Central memory CD8-positive, alpha-beta T cell (primary cell): ENCODE data around the gene SIPA1L3.
"Not testable (repeated sequence)": the region's sequence is repeated elsewhere in the genome, so short reads cannot be mapped to it uniquely, and the experiment has no call there.

Source experiments
- ATAC-seq: fragments of 150-1000 bp; cut with Tn5 transposase; replicated peaks from 2 replicates; pipeline ENCODE4 v1.10.0; 2022; ENCODE audit warnings: mild to moderate bottlenecking, moderate FRiP score, moderate number of reproducible peaks; ENCODE audit not compliant: poor library complexity, severe bottlenecking; ENCODE audit errors: extremely low read depth
- DNase-seq, 2 donors: peaks; one replicate each; pipeline ENCODE4 v3.0.0; 2021; ENCODE audit warnings: low spot score in 2 of 2
- H3K27ac Mint-ChIP-seq: one replicate; pipeline ENCODE4 v1.8.0; 2022; ENCODE audit warnings: low read depth, mild to moderate bottlenecking, moderate library complexity, mixed read lengths
- H3K27me3 Mint-ChIP-seq: one replicate; pipeline ENCODE4 v1.8.0; 2022; ENCODE audit warnings: mixed read lengths
- H3K36me3 Mint-ChIP-seq: one replicate; pipeline ENCODE4 v1.8.0; 2022; ENCODE audit warnings: mild to moderate bottlenecking, moderate library complexity, mixed read lengths; ENCODE audit not compliant: insufficient read depth
- H3K4me1 Mint-ChIP-seq: one replicate; pipeline ENCODE4 v1.8.0; 2022; ENCODE audit warnings: mixed read lengths
- H3K4me3 Mint-ChIP-seq: one replicate; pipeline ENCODE4 v1.8.0; 2022; ENCODE audit warnings: mild to moderate bottlenecking, moderate library complexity, mixed read lengths
- H3K9me3 Mint-ChIP-seq: one replicate; pipeline ENCODE4 v1.8.0; 2022; ENCODE audit warnings: mixed read lengths

The SIPA1L3 gene

DNA sequence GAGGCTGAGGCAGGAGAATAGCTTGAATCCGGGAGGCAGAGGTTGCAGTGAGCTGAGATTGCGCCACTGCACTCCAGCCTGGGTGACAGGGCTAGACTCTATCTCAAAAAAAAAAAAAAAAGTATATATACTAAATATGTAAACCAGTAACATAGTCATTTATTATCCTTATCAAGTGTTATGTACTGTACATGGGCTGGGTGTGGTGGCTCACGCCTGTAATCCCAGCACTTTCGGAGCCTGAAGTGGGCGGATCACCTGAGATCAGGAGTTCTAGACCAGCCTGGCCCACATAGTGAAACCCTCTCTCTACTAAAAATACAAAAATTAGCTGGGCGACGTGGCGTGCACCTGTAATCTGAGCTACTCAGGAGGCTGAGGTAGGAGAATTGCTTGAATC lies 17.6 kb downstream of the SIPA1L3 start:
- not testable (repeated sequence) for H3K27ac Mint-ChIP-seq, H3K9me3 Mint-ChIP-seq, ATAC-seq

DNA sequence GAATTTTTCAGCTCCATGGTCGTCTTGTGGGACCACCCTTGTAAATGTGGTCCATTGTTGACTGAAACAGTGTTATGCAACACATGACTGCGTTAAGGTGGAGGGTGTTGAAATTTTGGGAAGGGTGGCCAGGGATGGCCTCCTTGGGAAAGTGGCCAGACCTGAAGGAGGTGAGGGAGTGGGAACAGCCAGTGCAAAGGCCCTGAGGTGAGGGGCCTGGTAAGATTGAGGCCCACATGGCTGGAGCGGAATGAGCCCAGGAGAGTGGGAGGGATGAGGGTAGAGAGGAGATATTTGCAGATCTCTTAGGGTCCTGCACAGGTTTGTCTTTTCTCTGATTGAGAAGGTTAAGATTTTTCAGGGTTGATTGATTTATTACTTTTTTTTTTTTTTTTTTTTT lies 18.2 kb downstream of the SIPA1L3 start:
- Mint-ChIP-seq H3K4me1 (peaks cover 14% of the 10 kb centered on the region), H3K27ac (no peak overlapping the region), H3K36me3 (peaks cover 5% of the 10 kb centered on the region), H3K27me3 (no peaks in the 10 kb centered on the region), H3K9me3 (no peaks in the 10 kb centered on the region), H3K4me3 (no peak overlapping the region)
- DNase-seq = no peak
- no peak for ATAC-seq

More for the DNA sequence above, 17.6 kb downstream of the SIPA1L3 start:
- not testable (repeated sequence) for DNase-seq, H3K4me3 Mint-ChIP-seq, H3K36me3 Mint-ChIP-seq, H3K27me3 Mint-ChIP-seq
- H3K4me1 Mint-ChIP-seq = peaks cover 14% of the 10 kb centered on the region

GRCh38 chr19:37926255-37926654 lies 19.2 kb downstream of the SIPA1L3 start:
- no peaks in the 10 kb centered on the region for H3K27me3 Mint-ChIP-seq
- ATAC-seq = no peak
- peaks cover 2% of the 10 kb centered on the region for H3K36me3 Mint-ChIP-seq
- no peak overlapping the region for H3K4me3 Mint-ChIP-seq
- H3K27ac Mint-ChIP-seq = no peak overlapping the region
- H3K4me1 Mint-ChIP-seq = peaks cover 7% of the 10 kb centered on the region
- DNase-seq = no peak
- no peaks in the 10 kb centered on the region for H3K9me3 Mint-ChIP-seq

GRCh38 chr19:37926711-37927110 lies 19.7 kb downstream of the SIPA1L3 start:
- Mint-ChIP-seq H3K4me1 (peaks cover 5% of the 10 kb centered on the region), H3K36me3 (no peaks in the 10 kb centered on the region), H3K9me3 (no peaks in the 10 kb centered on the region), H3K27me3 (no peaks in the 10 kb centered on the region), H3K27ac (no peak overlapping the region), H3K4me3 (no peak overlapping the region)
- no peak for ATAC-seq
- no peak for DNase-seq

GRCh38 chr19:37928527-37929286 lies 21.7 kb downstream of the SIPA1L3 start:
- DNase-seq = no peak
- H3K27ac Mint-ChIP-seq = no peak overlapping the region
- no peak for ATAC-seq
- H3K9me3 Mint-ChIP-seq = no peaks in the 10 kb centered on the region
- H3K4me3 Mint-ChIP-seq = no peak overlapping the region
- H3K36me3 Mint-ChIP-seq = no peaks in the 10 kb centered on the region
- H3K4me1 Mint-ChIP-seq = peaks cover 11% of the 10 kb centered on the region
- no peaks in the 10 kb centered on the region for H3K27me3 Mint-ChIP-seq

DNA sequence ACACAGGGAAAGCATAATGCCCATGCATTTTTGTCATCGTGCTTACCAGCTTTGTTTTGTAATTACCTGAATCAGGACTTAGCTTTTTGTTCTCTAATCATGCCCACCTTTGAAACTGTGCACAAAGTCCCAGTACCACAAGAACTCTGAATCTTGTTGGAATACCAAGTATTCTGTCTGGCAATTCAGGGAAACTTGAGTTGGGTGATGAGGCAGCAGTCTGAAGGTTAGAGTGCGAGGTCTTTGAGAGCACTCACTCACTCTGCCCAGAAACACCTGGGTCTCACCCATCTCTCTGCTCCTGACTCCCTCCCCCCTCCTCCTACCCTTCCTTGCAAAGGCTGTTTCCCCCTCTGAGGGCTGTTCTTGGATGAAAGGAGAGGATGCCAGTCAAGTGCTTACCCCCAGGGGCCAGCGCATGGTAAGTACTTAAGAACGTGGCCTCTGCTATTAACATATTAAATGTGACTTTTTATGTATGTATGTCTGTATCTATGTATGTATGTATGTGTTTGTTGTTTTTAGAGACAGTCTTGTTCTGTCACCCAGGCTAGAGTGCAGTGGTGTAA lies 22.4 kb downstream of the SIPA1L3 start:
- DNase-seq = no peak
- no peak overlapping the region for H3K27ac Mint-ChIP-seq
- H3K36me3 Mint-ChIP-seq = no peaks in the 10 kb centered on the region
- H3K9me3 Mint-ChIP-seq = no peaks in the 10 kb centered on the region
- H3K4me1 Mint-ChIP-seq = peaks cover 11% of the 10 kb centered on the region
- ATAC-seq = no peak
- no peaks in the 10 kb centered on the region for H3K27me3 Mint-ChIP-seq
- H3K4me3 Mint-ChIP-seq = no peak overlapping the region

DNA sequence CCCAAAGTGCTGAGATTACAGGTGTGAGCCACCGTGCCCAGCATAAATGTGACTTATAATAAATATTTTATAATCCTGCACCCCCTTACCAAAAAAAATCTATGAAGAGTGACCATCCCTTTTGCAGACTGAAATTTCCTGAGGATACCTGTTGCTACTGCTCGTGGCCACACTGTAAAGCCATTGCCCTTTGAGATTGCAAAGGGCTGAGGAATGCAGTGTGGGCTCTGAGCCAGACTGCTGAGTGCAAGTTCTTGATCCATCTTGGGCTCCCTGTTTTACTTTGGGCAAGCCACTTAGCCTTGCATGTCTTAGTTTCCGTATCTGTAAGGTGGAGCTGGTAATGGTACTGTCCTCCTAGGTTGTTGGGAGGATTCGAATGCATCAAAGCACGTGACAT lies 23.4 kb downstream of the SIPA1L3 start:
- Mint-ChIP-seq H3K9me3 (no peaks in the 10 kb centered on the region), H3K27ac (no peak overlapping the region), H3K4me3 (no peak overlapping the region), H3K4me1 (peaks cover 5% of the 10 kb centered on the region), H3K36me3 (no peaks in the 10 kb centered on the region), H3K27me3 (no peaks in the 10 kb centered on the region)
- ATAC-seq = no peak
- no peak for DNase-seq

- Mint-ChIP-seq H3K27ac (no peak overlapping the region), H3K4me1 (peaks cover 5% of the 10 kb centered on the region), H3K27me3 (no peaks in the 10 kb centered on the region), H3K4me3 (no peak overlapping the region), H3K36me3 (no peaks in the 10 kb centered on the region), H3K9me3 (no peaks in the 10 kb centered on the region)
- DNase-seq (no peak), ATAC-seq (no peak)
Observed at GRCh38 chr19:37931881-37932655, 25.1 kb downstream of the SIPA1L3 start.

DNA sequence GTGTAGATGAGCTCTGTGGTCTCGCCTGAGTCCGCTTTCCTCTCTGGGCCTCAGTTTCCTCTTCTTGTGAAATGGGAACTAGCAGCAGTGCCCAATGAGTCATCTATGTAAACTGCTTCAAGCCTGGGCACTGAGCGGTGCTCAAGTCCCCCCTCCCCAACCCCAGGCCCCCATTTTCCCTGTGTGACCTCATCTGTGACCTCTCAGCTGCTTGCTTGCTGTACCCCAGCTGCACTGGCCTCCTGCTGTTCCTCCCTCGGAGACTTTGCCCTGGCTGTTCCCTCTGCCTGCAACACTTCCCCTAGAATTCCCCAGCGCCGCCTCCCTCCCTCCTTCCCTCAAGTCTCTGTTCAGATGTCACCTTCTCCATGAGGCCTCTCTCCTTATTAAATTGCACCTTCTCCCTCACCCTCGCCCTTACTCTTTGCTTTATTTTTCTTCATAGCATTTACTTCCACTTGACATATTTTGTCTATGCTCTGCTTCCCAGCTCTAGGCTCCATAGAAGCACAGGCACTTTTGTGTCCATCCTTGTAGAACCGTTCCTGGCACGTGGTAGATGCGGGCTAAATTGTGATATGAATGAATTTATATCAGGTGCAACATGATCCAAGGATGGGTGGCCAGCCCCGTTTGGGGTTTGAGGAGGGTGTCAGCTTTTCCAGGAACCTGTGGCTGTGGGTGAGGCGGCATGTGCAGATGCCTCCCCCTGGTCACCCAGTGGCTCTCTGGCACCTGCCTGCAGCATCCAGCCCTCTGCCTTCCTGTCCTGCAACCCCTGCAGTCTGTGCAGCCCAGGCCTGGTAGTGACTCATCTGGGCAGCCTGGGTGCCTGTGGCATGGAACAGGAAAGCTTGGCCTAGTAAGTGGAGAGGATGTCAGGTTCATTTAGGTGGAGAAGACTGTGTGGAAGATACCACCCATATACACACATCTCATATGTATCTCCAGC lies 26.3 kb downstream of the SIPA1L3 start:
- no peaks in the 10 kb centered on the region for H3K27me3 Mint-ChIP-seq
- H3K36me3 Mint-ChIP-seq = no peaks in the 10 kb centered on the region
- no peaks in the 10 kb centered on the region for H3K9me3 Mint-ChIP-seq
- H3K4me1 Mint-ChIP-seq = peaks cover 5% of the 10 kb centered on the region
- no peak for DNase-seq
- no peak for ATAC-seq
- H3K4me3 Mint-ChIP-seq = peak overlapping the region; percentile 2
- no peak overlapping the region for H3K27ac Mint-ChIP-seq

DNA sequence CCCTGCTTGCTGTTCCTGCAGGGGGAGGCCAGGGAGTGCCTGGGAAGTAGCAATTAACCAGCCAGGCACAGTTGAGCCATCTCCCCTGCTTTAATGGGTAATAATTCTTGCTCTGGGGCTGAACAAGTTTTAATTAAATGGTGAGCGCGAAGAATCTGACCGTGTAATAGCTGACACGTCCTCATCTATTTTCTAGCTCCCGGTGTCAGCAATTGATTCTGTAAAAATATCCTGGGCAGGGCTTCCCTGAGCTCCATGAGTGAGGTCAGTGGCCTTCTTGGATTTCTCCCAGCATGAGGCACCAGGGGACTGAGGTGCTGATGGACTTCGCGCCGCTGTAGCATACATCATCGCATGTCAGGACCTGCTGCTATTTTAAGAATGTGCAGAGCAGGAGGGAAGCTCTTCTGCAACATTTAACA lies 26.9 kb downstream of the SIPA1L3 start:
- Mint-ChIP-seq H3K4me1 (peaks cover 5% of the 10 kb centered on the region), H3K4me3 (no peak overlapping the region), H3K27ac (no peak overlapping the region), H3K27me3 (no peaks in the 10 kb centered on the region), H3K9me3 (no peaks in the 10 kb centered on the region), H3K36me3 (peaks cover 1% of the 10 kb centered on the region)
- DNase-seq = no peak
- ATAC-seq = no peak

GRCh38 chr19:37935341-37935740 lies 28.3 kb downstream of the SIPA1L3 start:
- DNase-seq (no peak), ATAC-seq (no peak)
- Mint-ChIP-seq H3K27ac (no peak overlapping the region), H3K27me3 (no peaks in the 10 kb centered on the region), H3K36me3 (peaks cover 1% of the 10 kb centered on the region), H3K4me3 (no peak overlapping the region), H3K9me3 (no peaks in the 10 kb centered on the region), H3K4me1 (peaks cover 11% of the 10 kb centered on the region)

- no peak overlapping the region for H3K4me3 Mint-ChIP-seq
- DNase-seq (no peak), ATAC-seq (no peak)
- no peaks in the 10 kb centered on the region for H3K9me3 Mint-ChIP-seq
- peaks cover 11% of the 10 kb centered on the region for H3K4me1 Mint-ChIP-seq
- H3K36me3 Mint-ChIP-seq = peaks cover 1% of the 10 kb centered on the region
- H3K27ac Mint-ChIP-seq = no peak overlapping the region
- H3K27me3 Mint-ChIP-seq = no peaks in the 10 kb centered on the region
Observed at GRCh38 chr19:37936166-37936565, 29.2 kb downstream of the SIPA1L3 start.
